Neuronal stem cell (in vitro differentiated cells): Measurements from ENCODE around the gene POMP.

Experiments
- DNase-seq: peaks from one replicate; pipeline ENCODE4 v3.0.0-alpha.2; 2013; ENCODE audit warnings: low spot score
- H2AFZ ChIP-seq: one replicate; pipeline ENCODE4 v1.6.1; 2013; ENCODE audit warnings: mild to moderate bottlenecking, low read length, inconsistent platforms
- H2AK5ac ChIP-seq: 2 replicates; pipeline ENCODE4 v1.6.1; 2013; ENCODE audit warnings: low read depth, mild to moderate bottlenecking, inconsistent platforms, low read length, moderate library complexity, mixed read lengths
- H2BK120ac ChIP-seq: 2 replicates; pipeline ENCODE4 v1.6.1; 2013; ENCODE audit warnings: low read depth, mild to moderate bottlenecking, inconsistent platforms, low read length, moderate library complexity, mixed read lengths
- H2BK12ac ChIP-seq: one replicate; pipeline ENCODE4 v1.6.1; 2013; ENCODE audit warnings: low read length, inconsistent platforms
- H2BK15ac ChIP-seq: 2 replicates; pipeline ENCODE4 v1.6.1; 2013; ENCODE audit warnings: mild to moderate bottlenecking, low read length, inconsistent platforms, mixed read lengths
- H2BK5ac ChIP-seq: one replicate; pipeline ENCODE4 v1.6.1; 2013; ENCODE audit warnings: inconsistent platforms, mild to moderate bottlenecking, low read length, moderate library complexity
- H3K14ac ChIP-seq: one replicate; pipeline ENCODE4 v1.6.1; 2013; ENCODE audit warnings: low read length, inconsistent platforms
- H3K18ac ChIP-seq: 2 replicates; pipeline ENCODE4 v1.6.1; 2013; ENCODE audit warnings: low read length, inconsistent platforms
- H3K23ac ChIP-seq: 2 replicates; pipeline ENCODE4 v1.6.1; 2013; ENCODE audit warnings: low read depth, mild to moderate bottlenecking, mixed read lengths, low read length, inconsistent platforms; ENCODE audit not compliant: poor library complexity
- H3K27ac ChIP-seq: replicated peaks from 3 replicates; pipeline ENCODE4 v1.5.1; 2013; ENCODE audit warnings: low read length, inconsistent platforms
- H3K27me3 ChIP-seq, 3 experiments: 2 replicates each; pipeline ENCODE4 v1.6.1; 2013; ENCODE audit warnings: low read length in 3 of 3, mild to moderate bottlenecking in 2 of 3, inconsistent platforms in 1 of 3, low read depth in 1 of 3, mixed read lengths in 1 of 3, moderate library complexity in 1 of 3; ENCODE audit not compliant: control insufficient read depth in 3 of 3, insufficient read depth in 3 of 3
- H3K36me3 ChIP-seq, 2 donors: replicated peaks in 1 of 2; 2 replicates each; pipeline ENCODE4 v1.6.1; 2013; ENCODE audit warnings: low read length in 2 of 2; ENCODE audit not compliant: control insufficient read depth in 2 of 2, insufficient read depth in 2 of 2
- H3K4ac ChIP-seq: 2 replicates; pipeline ENCODE4 v1.6.1; 2013; ENCODE audit warnings: inconsistent platforms, mild to moderate bottlenecking, low read length, moderate library complexity
- H3K4me1 ChIP-seq, 2 donors: 1 replicate in 1 of 2; 2 replicates in 1 of 2; pipeline ENCODE4 v1.6.1; 2013; ENCODE audit warnings: low read length in 2 of 2, low read depth in 1 of 2; ENCODE audit not compliant: control insufficient read depth in 2 of 2, insufficient read depth in 1 of 2
- H3K4me2 ChIP-seq: one replicate; pipeline ENCODE4 v1.6.1; 2013; ENCODE audit warnings: mild to moderate bottlenecking, low read length, inconsistent platforms; ENCODE audit not compliant: insufficient read depth, poor library complexity, severe bottlenecking
- H3K4me3 ChIP-seq, 2 donors: 2 replicates each; pipeline ENCODE4 v1.5.1; 2013; ENCODE audit warnings: low read length in 2 of 2, mild to moderate bottlenecking in 2 of 2, inconsistent platforms in 1 of 2, moderate library complexity in 1 of 2
- H3K79me1 ChIP-seq: one replicate; pipeline ENCODE4 v1.6.1; 2013; ENCODE audit warnings: low read depth, mild to moderate bottlenecking, inconsistent platforms, low read length, moderate library complexity
- H3K9ac ChIP-seq: one replicate; pipeline ENCODE4 v1.6.1; 2013; ENCODE audit warnings: mild to moderate bottlenecking, low read depth, low read length, inconsistent platforms; ENCODE audit not compliant: poor library complexity
- H3K9me3 ChIP-seq, 2 donors: replicated peaks in 1 of 2; 2 replicates each; pipeline versions ENCODE3 to v1.6.1; 2013; ENCODE audit warnings: low read length in 2 of 2, mild to moderate bottlenecking in 2 of 2, inconsistent platforms in 1 of 2, low read depth in 1 of 2, mixed read lengths in 1 of 2, moderate library complexity in 1 of 2; ENCODE audit not compliant: control insufficient read depth in 2 of 2, insufficient read depth in 1 of 2
- H4K8ac ChIP-seq: one replicate; pipeline ENCODE4 v1.6.1; 2013; ENCODE audit warnings: low read depth, mild to moderate bottlenecking, inconsistent platforms, low read length, moderate library complexity
- H4K91ac ChIP-seq: one replicate; pipeline ENCODE4 v1.6.1; 2013; ENCODE audit warnings: low read length, low read depth, mild to moderate bottlenecking, inconsistent platforms; ENCODE audit not compliant: poor library complexity
- WGBS, 2 donors: extraction: QIAGEN DNeasy Blood & Tissue Kit; methylation state at CpG; one replicate each; pipeline ENCODE4 v1.1.7; 2013; ENCODE audit warnings: missing lambda C conversion rate in 2 of 2, mixed read lengths in 1 of 2; ENCODE audit not compliant: insufficient read length in 2 of 2, insufficient replicate concordance in 1 of 2; ENCODE audit errors: extremely low coverage in 2 of 2; 5-methylcytosine and 5-hydroxymethylcytosine counted together

Gene POMP

DNA sequence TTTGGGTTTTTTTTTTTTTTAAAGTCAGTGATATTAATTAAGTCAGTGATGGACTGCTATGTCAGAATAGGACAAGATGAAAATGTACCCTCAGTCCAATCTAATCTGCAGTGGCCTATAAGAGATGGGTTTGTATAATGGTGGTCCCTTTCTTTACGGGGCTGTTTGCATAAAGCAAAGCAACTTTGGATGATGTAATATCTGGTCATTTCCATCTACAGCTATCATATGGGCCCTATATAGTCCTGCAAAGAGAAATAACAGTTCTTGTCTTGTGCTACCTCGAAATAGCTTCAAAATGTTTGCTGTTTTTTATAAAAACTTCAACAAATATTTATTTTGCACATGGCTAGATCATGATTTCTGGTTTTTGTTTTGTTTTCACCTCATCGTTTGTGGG is 20.2 kb upstream of the POMP start:
- Histone ChIP-seq H3K36me3 (no peaks in the 10 kb centered on the region), H3K27ac (no peak overlapping the region), H3K4me1 (peaks cover 0 to 3% of the 10 kb centered on the region in 2 donors), H3K4ac (no peak overlapping the region), H3K23ac (no peak overlapping the region), H4K8ac (no peak overlapping the region), H3K27me3 (no peaks in the 10 kb centered on the region), H2BK12ac (no peak overlapping the region), H4K91ac (no peak overlapping the region), H3K79me1 (no peaks in the 10 kb centered on the region), H3K9ac (no peak overlapping the region), H3K18ac (no peak overlapping the region), H2BK5ac (no peak overlapping the region), H3K9me3 (no peaks in the 10 kb centered on the region), H3K4me2 (no peak overlapping the region), H3K14ac (no peak overlapping the region), H2BK15ac (no peak overlapping the region), H2AFZ (no peak overlapping the region), H2BK120ac (no peak overlapping the region), H3K4me3 (no peak overlapping the region), H2AK5ac (no peak overlapping the region)
- DNase-seq, result no peak
- no CpG with 5 or more reads among the region's 3 CpGs for WGBS, 2 donors

DNA sequence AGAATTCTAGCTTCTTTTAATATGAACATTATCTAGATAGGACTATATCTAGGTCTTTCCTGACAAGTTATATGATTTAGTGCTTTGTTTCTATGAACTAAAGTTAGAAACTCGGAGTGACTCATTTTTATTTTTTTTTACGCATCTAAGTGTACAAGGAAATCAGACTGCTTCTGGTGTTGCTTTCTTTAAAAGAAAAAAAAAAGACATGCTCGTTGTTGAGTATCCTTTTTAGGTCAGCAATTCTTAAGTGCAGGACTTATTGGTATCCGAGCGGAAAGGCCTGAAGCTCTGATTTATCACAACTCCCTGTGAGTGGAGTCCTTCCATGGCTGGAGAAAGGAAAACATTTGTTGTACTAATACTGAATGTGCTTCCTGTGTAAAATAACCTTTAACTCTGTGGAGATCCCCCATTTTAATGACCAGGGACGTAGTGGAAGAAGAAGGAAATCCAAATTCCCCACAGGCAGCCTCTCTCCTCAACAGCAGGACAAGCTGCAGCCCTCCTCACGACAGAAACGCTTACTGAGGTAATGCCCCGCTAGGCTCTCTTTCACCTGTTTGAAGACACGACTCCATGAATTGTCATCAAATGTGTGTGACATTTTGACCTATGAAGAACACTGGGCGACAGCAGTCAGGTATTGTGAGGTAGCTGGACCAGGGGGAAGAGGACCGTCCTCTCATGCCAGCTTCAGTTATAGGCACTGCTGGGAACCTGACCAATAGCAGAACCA is 17.9 kb upstream of the POMP start:
- Histone ChIP-seq H2BK120ac (no peak overlapping the region), H2AFZ (no peak overlapping the region), H3K4me3 (no peak overlapping the region), H3K14ac (no peak overlapping the region), H3K18ac (no peak overlapping the region), H2AK5ac (no peak overlapping the region), H3K9ac (no peak overlapping the region), H2BK5ac (no peak overlapping the region), H3K27ac (no peak overlapping the region), H3K79me1 (no peaks in the 10 kb centered on the region), H3K23ac (no peak overlapping the region), H4K8ac (no peak overlapping the region), H3K4me1 (peaks cover 0 to 3% of the 10 kb centered on the region in 2 donors), H2BK12ac (no peak overlapping the region), H3K4me2 (no peak overlapping the region), H3K9me3 (no peaks in the 10 kb centered on the region), H3K36me3 (no peaks in the 10 kb centered on the region), H4K91ac (no peak overlapping the region), H2BK15ac (no peak overlapping the region), H3K4ac (no peak overlapping the region), H3K27me3 (no peaks in the 10 kb centered on the region)
- no CpG with 5 or more reads among the region's 12 CpGs for WGBS, 2 donors
- no peak for DNase-seq

- Histone ChIP-seq H2AK5ac (no peak overlapping the region), H3K4me3 (no peak overlapping the region), H3K4me2 (no peak overlapping the region), H2BK12ac (no peak overlapping the region), H4K8ac (no peak overlapping the region), H3K4ac (no peak overlapping the region), H3K79me1 (no peaks in the 10 kb centered on the region), H2BK15ac (no peak overlapping the region), H2BK120ac (no peak overlapping the region), H3K18ac (no peak overlapping the region), H3K27me3 (no peaks in the 10 kb centered on the region), H2AFZ (no peak overlapping the region), H3K9me3 (no peaks in the 10 kb centered on the region), H3K9ac (no peak overlapping the region), H3K23ac (no peak overlapping the region), H3K14ac (no peak overlapping the region), H2BK5ac (no peak overlapping the region), H4K91ac (no peak overlapping the region), H3K27ac (no peak overlapping the region), H3K36me3 (no peaks in the 10 kb centered on the region), H3K4me1 (peaks cover 0 to 3% of the 10 kb centered on the region in 2 donors)
- DNase-seq, result no peak
- no CpG with 5 or more reads among the region's 3 CpGs for WGBS, 2 donors
These were observed 17.4 kb upstream of the POMP start for GRCh38 chr13:28641600-28641926.

- H4K8ac ChIP-seq, result no peak overlapping the region
- no peaks in the 10 kb centered on the region for H3K9me3 ChIP-seq
- no peak overlapping the region for H3K9ac ChIP-seq
- no peak overlapping the region for H3K4me3 ChIP-seq
- no peak overlapping the region for H3K27ac ChIP-seq
- H2AFZ ChIP-seq, result no peak overlapping the region
- H3K4me2 ChIP-seq, result no peak overlapping the region
- H3K14ac ChIP-seq, result no peak overlapping the region
- peaks cover 0 to 31% of the 10 kb centered on the region in 2 donors for H3K36me3 ChIP-seq
- H3K27me3 ChIP-seq, result no peaks in the 10 kb centered on the region
- H2AK5ac ChIP-seq, result no peak overlapping the region
- no CpG with 5 or more reads among the region's 2 CpGs for WGBS, 2 donors
- H3K23ac ChIP-seq, result no peak overlapping the region
- no peak overlapping the region for H2BK15ac ChIP-seq
- H4K91ac ChIP-seq, result no peak overlapping the region
- H3K4me1 ChIP-seq, result no peaks in the 10 kb centered on the region
- H2BK12ac ChIP-seq, result no peak overlapping the region
- no peaks in the 10 kb centered on the region for H3K79me1 ChIP-seq
- H3K4ac ChIP-seq, result no peak overlapping the region
- no peak overlapping the region for H2BK5ac ChIP-seq
- DNase-seq, result no peak
- no peak overlapping the region for H3K18ac ChIP-seq
- no peak overlapping the region for H2BK120ac ChIP-seq
These were observed 8.6 kb upstream of the POMP start for GRCh38 chr13:28650284-28650683.
